Breast epithelium (tissue), 4 donors: ENCODE data around the gene TMEM144. TPM values are rescaled to one million over a fixed set of nuclear protein-coding genes. Genes with fewer than 3 reads are reported as not detected.

ENCODE experiments used
- DNase-seq, 2 donors: peaks; one replicate each; pipeline ENCODE4 v3.0.0-alpha.2; 2019; ENCODE audit warnings: low spot score in 2 of 2
- H3K27ac ChIP-seq, 2 donors: fragments of 200-600 bp; sonication (generic) in 1 of 2; one replicate each; pipeline ENCODE4 v1.5.1; 2016 to 2019; ENCODE audit warnings: mild to moderate bottlenecking in 1 of 2
- H3K27me3 ChIP-seq, 2 donors: fragments of 200-600 bp; sonication (generic) in 1 of 2; one replicate each; pipeline versions ENCODE4 v1.5.1 to v1.6.0; 2017 to 2019; ENCODE audit warnings: control low read depth in 1 of 2, mild to moderate bottlenecking in 1 of 2
- H3K36me3 ChIP-seq: fragments of 200-600 bp; one replicate; pipeline ENCODE4 v1.5.1; 2019
- H3K4me1 ChIP-seq, 2 donors: fragments of 200-600 bp; sonication (generic); one replicate each; pipeline ENCODE4 v1.5.1; 2016 to 2019; ENCODE audit warnings: control low read depth in 1 of 2
- H3K4me3 ChIP-seq, 3 donors: fragments of 200-600 bp; sonication (generic); 1 replicate in 2 of 3; 2 replicates in 1 of 3; pipeline ENCODE4 v1.5.1; 2016 to 2019; ENCODE audit warnings: mild to moderate bottlenecking in 3 of 3, moderate library complexity in 2 of 3
- H3K9me3 ChIP-seq, 2 donors: fragments of 200-600 bp; sonication (generic) in 1 of 2; one replicate each; pipeline ENCODE4 v1.5.1; 2016 to 2019; ENCODE audit warnings: control low read depth in 1 of 2
- POLR2A ChIP-seq: fragments of 450-650 bp; IDR thresholded peaks from one replicate; pipeline ENCODE4 v1.6.1; 2016; ENCODE audit warnings: antibody characterized with exemption, mild to moderate bottlenecking, moderate library complexity
- POLR2AphosphoS5 ChIP-seq, 3 donors: sonication (generic); formaldehyde crosslinking; IDR thresholded peaks; one replicate each; pipeline ENCODE4 v1.6.1; 2017; ENCODE audit warnings: antibody characterized with exemption in 3 of 3
- intact Hi-C: fragments of 100-400 bp; cut with DNase I; formaldehyde crosslinking; loops from one replicate; pipeline ENCODE4 v1.15.1; 2023; ENCODE audit warnings: low total_unique reads
- total RNA-seq, 3 donors: library from RNA; depleted of rRNA; stranded (reverse); fragments of >200 nt; gene quantifications; one replicate each; pipeline ENCODE4 v1.1.0, GENCODE V29; 2016
- TF ChIP-seq, protein P1 (sequence below), 3 donors: fragments of 450-650 bp; IDR thresholded peaks; one replicate each; pipeline ENCODE4 v1.5.1; 2016 to 2017; ENCODE audit warnings: antibody characterized with exemption in 3 of 3, mild to moderate bottlenecking in 3 of 3, moderate library complexity in 3 of 3

The TMEM144 gene
- total RNA-seq, 3 donors from 2014 or later: 14.7 to 50.1 (median 44.2) TPM

DNA sequence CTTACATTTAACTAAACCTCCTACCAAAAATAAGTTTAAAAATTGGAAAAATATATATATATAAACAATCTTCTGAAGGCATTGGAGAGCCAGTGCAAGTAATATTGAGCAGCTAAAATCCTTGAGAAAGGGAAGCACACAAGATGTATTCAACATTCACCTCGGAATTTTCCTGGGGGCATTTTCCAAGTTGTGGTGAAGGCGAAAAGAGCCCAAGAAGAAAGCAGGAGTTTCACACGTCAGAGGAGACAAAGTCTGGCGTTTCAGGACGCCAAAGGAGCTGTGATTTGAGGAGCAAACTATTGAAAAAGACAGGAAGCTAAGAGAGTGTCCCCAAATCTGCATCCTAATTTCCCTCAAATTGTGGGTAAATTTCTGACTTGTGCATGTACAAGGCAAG is 28.4 kb upstream of the TMEM144 start:
- intact Hi-C loops: no loop called here

DNA sequence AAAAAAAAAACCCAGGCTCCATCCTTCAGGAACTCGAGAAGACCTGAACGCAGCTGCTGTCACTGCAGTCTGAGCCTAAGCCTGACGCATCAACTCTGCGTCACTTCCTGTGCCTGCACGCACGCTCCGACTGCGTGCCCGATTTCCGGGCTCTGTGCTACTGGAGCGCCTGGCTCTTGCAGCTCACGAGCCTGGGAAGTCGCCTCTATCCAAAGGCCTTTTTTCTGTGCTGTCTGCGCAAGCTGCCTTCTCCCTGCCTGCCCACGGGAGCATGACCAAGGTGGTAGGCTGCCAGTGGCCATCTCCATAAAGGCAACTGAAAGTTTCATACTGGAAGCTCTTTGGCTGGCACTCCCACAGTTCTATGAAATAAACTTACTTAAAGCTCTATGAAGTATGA is 27.6 kb upstream of the TMEM144 start:
- Histone ChIP-seq H3K4me3 (no peak overlapping the region), H3K9me3 (no peaks in the 10 kb centered on the region), H3K27ac (peak overlapping the region; percentile 28 to 73), H3K36me3 (no peaks in the 10 kb centered on the region), H3K4me1 (peaks cover 0 to 10% of the 10 kb centered on the region in 2 donors), H3K27me3 (no peaks in the 10 kb centered on the region)
- TF ChIP-seq POLR2A (no peak), POLR2AphosphoS5 (IDR thresholded peaks at IDR 0.05) (no peak)
- TF ChIP-seq, protein P1, sequence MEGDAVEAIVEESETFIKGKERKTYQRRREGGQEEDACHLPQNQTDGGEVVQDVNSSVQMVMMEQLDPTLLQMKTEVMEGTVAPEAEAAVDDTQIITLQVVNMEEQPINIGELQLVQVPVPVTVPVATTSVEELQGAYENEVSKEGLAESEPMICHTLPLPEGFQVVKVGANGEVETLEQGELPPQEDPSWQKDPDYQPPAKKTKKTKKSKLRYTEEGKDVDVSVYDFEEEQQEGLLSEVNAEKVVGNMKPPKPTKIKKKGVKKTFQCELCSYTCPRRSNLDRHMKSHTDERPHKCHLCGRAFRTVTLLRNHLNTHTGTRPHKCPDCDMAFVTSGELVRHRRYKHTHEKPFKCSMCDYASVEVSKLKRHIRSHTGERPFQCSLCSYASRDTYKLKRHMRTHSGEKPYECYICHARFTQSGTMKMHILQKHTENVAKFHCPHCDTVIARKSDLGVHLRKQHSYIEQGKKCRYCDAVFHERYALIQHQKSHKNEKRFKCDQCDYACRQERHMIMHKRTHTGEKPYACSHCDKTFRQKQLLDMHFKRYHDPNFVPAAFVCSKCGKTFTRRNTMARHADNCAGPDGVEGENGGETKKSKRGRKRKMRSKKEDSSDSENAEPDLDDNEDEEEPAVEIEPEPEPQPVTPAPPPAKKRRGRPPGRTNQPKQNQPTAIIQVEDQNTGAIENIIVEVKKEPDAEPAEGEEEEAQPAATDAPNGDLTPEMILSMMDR (IDR thresholded peaks at IDR 0.05): no peak
- intact Hi-C loops: no loop called here
- DNase-seq: no peak

More for the DNA sequence above, 28.4 kb upstream of the TMEM144 start:
- Histone ChIP-seq H3K9me3 (no peaks in the 10 kb centered on the region), H3K36me3 (no peaks in the 10 kb centered on the region), H3K27ac (peak overlapping the region; percentile 41 to 73), H3K4me1 (peaks cover 0 to 15% of the 10 kb centered on the region in 2 donors), H3K27me3 (no peaks in the 10 kb centered on the region), H3K4me3 (no peak overlapping the region)
- DNase-seq: peak in 1 of 2 donors; percentile 63
- peak in 1 of 3 donors; percentile 18 for TF ChIP-seq POLR2AphosphoS5 (IDR thresholded peaks at IDR 0.05)
- TF ChIP-seq, protein P1 (IDR thresholded peaks at IDR 0.05): no peak

DNA sequence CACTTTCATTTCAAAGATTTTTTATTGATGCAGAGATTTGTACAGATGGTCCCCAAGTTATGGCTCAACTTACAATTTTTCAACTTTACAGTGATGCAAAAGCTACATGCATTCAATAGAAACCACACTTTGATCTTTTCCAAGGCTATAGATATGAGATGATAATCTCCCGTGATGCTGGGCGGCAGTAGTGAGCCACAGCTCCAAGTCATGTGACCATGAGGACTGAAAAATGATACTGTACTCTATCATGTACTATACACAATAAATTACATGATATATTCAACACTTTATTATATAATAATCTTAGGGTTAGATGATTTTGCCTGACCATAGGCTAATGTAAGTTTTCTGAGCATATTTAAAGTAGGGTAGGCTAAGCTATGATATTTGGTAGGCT is 23.5 kb upstream of the TMEM144 start:
- no peak overlapping the region for H3K4me3 ChIP-seq
- TF ChIP-seq, protein P1 (IDR thresholded peaks at IDR 0.05): no peak
- TF ChIP-seq POLR2A: no peak
- no peak for TF ChIP-seq POLR2AphosphoS5 (IDR thresholded peaks at IDR 0.05)
- no peaks in the 10 kb centered on the region for H3K9me3 ChIP-seq
- H3K27me3 ChIP-seq: no peaks in the 10 kb centered on the region
- no peaks in the 10 kb centered on the region for H3K36me3 ChIP-seq
- H3K4me1 ChIP-seq: no peaks in the 10 kb centered on the region
- H3K27ac ChIP-seq: no peak overlapping the region
- DNase-seq: no peak
- intact Hi-C loops: no loop called here

DNA sequence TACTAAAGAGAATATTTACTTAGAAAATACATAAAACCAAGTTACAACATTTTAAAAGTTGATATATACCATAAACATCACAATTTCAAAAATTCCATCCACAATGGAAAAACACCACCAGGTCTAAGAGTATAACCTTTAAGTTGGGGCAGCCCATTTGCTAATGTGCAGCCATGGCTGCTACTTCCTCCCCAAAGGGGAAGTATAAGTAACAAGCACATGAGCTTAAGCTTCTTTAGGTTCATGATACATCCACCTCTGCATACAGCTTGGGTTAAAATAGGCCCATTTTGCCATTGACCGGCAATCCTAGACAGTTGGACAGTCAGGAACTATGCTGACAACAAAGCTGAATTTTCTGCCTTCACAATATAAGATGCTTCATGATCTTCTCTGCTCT is 20.9 kb upstream of the TMEM144 start:
- no peaks in the 10 kb centered on the region for H3K36me3 ChIP-seq
- intact Hi-C loops: no loop called here
- H3K27ac ChIP-seq: peak overlapping the region; percentile 3 to 80
- H3K4me3 ChIP-seq: no peak overlapping the region
- no peak for TF ChIP-seq POLR2A
- no peak for TF ChIP-seq POLR2AphosphoS5 (IDR thresholded peaks at IDR 0.05)
- TF ChIP-seq, protein P1 (IDR thresholded peaks at IDR 0.05): no peak
- no peak for DNase-seq
- no peaks in the 10 kb centered on the region for H3K9me3 ChIP-seq
- no peaks in the 10 kb centered on the region for H3K4me1 ChIP-seq
- no peaks in the 10 kb centered on the region for H3K27me3 ChIP-seq

DNA sequence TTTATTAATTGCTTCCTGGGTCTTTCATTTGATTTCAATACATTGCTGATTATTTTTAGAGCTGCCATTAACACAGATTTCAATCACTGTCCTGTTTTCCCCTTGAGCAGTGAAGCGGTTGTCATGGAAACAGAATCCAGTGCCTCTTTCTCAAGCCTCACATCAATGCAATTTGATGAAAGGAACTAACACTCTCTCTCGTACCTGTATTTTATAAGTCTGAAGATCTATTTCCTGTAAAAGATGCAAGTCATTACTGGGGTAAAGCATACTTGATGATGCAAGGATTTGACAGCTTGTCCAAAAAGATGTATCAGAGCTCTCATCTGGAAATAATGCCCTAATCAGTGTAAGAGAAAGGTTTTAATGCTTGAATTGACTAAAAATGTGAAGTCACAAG is 19.6 kb upstream of the TMEM144 start:
- Histone ChIP-seq H3K36me3 (no peaks in the 10 kb centered on the region), H3K4me3 (no peak overlapping the region), H3K27ac (peak overlapping the region; percentile 78 to 80), H3K4me1 (no peaks in the 10 kb centered on the region), H3K27me3 (no peaks in the 10 kb centered on the region), H3K9me3 (no peaks in the 10 kb centered on the region)
- DNase-seq: no peak
- TF ChIP-seq POLR2A: no peak
- TF ChIP-seq, protein P1 (IDR thresholded peaks at IDR 0.05): no peak
- no peak for TF ChIP-seq POLR2AphosphoS5 (IDR thresholded peaks at IDR 0.05)
- intact Hi-C loops: no loop called here
